Sigmoid colon (tissue), 4 donors: ENCODE results near the gene SAMM50.

Source experiments
- CTCF ChIP-seq, 4 experiments: fragments of 450-650 bp in 3 of 4; fragments of 200-600 bp in 1 of 4; IDR thresholded peaks; one replicate each; pipeline ENCODE4 v1.5.1; 2016 to 2019; ENCODE audit warnings: antibody characterized with exemption in 4 of 4, mild to moderate bottlenecking in 3 of 4, moderate library complexity in 2 of 4
- EP300 ChIP-seq, 4 donors: sonication (generic); formaldehyde crosslinking; IDR thresholded peaks; one replicate each; pipeline ENCODE4 v1.6.1; 2017; ENCODE audit warnings: antibody characterized with exemption in 4 of 4
- POLR2AphosphoS5 ChIP-seq, 4 donors: sonication (generic); formaldehyde crosslinking; IDR thresholded peaks; one replicate each; pipeline ENCODE4 v1.6.1; 2017; ENCODE audit warnings: antibody characterized with exemption in 4 of 4

DNA sequence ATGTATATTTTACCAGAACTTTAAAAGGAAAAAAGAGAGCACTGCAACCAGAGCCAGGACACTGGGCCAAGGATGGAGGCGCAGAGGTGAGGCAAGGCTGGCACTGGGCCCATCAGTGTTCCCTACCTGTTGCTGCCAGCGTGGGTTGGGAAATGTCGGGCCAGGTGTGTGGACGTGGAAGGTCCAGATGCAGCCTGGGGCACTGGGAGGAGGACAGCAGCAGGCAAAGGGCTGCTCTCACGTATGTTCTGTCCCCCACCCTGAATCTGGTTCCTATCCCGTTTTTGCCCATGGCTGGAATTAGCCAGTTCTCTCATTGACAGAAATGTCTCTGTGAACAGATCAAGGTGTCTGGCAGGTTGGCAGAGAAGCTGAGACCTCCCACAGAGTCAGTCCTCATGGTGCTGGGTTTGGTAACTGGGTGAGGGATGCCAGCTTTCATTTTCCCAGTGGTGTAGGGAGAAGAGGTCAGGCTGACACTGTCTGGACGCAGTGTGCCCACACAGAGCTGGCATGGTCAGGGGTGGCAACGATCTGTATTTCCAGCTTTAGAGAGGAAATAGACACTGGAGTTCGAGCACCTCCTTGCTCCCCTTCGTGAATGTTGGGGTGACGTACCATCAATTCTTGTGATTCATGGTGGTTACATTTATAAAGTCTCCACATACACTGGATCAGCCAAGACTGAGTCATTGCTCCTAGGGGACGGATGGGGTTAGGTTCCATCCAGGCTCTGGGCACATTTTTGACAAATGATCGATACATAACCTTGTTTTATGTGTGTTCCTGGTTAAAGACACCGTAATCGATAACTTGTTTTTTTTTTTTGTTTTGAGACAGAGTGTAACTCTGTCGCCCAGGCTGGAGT is 35.9 kb upstream of the SAMM50 start:
- TF ChIP-seq CTCF (IDR thresholded peaks at IDR 0.05) (no peak), EP300 (IDR thresholded peaks at IDR 0.05) (no peak), POLR2AphosphoS5 (IDR thresholded peaks at IDR 0.05) (no peak)
